Embryonic facial prominence (tissue), 1 donor: ENCODE results near the gene GH1.

Experiments
- DNase-seq: peaks from one replicate; pipeline ENCODE4 v3.0.0-alpha.2; 2016; ENCODE audit errors: extremely low spot score

The GH1 gene

DNA sequence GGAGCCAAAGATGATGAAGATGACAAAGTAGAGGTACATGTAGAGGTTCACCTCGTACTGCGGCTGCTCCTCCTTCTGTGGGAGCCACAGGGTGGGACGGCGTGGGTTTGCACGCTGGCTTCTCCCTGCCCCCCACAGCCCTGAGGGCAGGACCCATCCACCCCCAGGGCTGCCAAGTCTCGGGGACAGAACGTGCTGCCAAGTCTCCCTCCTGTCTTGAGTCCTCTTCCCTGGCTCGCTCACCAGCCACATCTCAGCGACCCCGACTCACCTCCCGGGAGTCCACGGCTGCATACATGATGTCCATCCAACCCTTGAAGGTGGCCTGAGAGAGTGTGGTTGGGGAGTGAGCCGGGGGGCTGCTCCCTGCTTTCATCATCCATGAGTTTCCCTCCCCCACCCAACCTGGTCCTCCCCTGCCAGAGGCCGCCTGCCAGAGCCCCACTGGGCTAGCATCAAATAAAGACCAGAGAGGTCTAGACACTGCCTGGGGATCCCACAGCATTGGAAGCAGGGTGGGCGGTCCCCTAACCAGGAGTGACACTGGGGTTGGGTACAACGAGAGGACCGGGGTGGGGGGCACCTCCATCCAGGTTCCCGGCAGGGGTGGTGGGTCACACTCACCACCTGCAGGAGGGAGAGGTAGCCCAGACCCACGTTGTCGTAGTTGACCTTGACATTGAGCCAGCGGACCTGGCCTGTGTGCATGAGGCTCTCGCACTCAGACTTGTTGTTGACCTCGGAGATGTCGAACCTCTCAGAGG lies 26.3 kb upstream of the GH1 start:
- no peak for DNase-seq

- no peak for DNase-seq
Measured at GRCh38 chr17:63943745-63944144, 25.1 kb upstream of the GH1 start.

GRCh38 chr17:63942309-63942985 lies 23.8 kb upstream of the GH1 start:
- no peak for DNase-seq

DNA sequence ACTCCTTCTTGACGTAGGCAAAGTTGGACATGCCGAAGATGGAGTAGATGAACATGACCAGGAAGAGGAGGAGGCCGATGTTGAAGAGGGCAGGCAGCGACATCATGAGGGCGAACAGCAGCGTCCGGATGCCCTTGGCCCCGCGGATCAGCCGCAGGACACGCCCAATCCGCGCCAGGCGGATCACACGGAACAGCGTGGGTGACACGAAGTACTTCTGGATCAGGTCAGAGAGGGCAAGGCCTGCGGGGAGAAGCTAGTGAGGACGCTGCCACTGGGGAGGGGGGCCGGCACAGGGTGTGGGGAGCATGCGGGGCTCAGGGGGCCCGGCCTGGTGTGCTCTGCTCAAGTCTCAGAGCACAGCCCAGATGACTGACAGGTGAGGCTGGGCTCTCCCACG lies 23.1 kb upstream of the GH1 start:
- DNase-seq: no peak

GRCh38 chr17:63941162-63941561 lies 22.5 kb upstream of the GH1 start:
- DNase-seq: no peak

DNA sequence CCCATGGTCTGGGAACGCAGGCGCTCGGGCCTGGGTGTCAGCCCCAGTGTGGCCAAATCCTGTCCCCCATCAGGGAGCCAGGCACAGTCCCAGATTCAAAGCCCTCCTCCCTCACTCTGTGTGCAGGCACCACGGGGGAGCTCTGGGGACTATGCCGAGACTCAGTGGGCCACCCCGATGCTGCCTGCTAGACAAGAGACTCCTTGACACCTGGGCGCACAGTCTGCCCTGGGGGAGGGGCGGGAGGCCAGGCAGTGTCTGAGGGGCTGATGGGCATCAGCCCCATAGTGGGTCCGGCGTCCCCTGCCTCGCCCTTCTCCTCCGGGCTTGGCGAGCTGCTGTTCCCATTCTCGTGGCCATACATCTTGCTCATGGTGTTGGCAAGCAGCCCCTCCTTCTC lies 21.9 kb upstream of the GH1 start:
- no peak for DNase-seq

DNA sequence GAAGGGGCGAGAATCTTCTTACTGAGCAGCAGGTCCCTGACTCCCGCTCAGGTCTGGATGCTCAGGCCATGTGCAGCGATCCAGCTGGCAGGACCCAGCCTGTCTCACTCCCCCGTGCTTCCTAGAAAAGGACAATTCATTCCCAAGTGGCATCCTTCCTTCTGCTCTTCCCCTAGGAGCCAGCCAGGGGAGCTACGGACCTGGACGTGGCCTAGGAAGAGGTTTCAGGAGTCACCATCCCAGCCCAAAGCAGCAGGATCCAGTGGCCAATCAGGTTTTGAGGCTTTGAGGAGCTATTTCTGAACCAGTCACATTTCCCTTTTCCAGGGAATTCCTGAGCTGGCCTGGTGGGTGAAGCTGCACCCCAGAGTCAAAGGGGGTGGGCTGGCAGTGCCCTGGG lies 21.2 kb upstream of the GH1 start:
- DNase-seq: no peak

- DNase-seq: no peak
Measured at GRCh38 chr17:63939401-63939800, 20.8 kb upstream of the GH1 start.

DNA sequence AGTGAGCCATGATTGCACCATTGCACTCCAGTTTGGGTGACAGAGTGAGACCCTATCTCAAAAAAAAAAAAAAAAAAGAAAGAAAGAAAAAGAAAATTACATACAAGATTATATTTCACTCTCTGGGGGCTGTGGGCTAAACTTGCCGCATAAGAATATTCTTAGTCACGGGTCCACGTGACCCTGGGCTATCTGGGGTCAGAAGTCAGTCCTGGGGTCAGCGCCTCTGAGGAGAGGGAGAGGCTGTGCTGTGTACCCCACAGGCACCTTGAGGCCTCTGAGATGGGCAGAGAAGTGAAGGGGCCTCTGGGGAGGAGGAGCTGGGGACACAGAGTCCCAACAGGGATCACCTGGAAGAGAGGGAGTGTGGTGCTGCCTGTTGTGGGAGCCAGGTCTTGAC lies 19.3 kb upstream of the GH1 start:
- no peak for DNase-seq

DNA sequence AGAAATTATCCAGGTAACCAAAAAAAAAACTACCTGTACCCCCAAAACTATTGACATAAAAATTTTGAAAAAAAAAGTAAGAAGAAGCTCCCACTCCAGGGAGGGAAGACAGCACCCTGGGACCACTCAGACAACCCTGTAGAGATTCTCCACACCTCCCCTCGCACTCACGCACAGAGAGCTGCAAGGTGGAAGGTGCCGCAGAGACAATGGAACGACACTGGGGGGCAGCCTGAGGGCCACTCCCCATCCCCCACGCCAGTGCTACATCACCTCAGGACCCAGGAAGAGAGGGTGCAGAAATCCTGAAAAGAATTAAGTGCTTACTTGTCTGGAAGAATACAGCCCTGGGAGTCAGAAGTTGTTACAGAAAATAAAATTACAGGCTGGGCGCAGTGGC lies 18.7 kb upstream of the GH1 start:
- no peak for DNase-seq

- no peak for DNase-seq
Measured at GRCh38 chr17:63934183-63935112, 15.8 kb upstream of the GH1 start.

GRCh38 chr17:63933598-63933997 lies 15.0 kb upstream of the GH1 start:
- no peak for DNase-seq

DNA sequence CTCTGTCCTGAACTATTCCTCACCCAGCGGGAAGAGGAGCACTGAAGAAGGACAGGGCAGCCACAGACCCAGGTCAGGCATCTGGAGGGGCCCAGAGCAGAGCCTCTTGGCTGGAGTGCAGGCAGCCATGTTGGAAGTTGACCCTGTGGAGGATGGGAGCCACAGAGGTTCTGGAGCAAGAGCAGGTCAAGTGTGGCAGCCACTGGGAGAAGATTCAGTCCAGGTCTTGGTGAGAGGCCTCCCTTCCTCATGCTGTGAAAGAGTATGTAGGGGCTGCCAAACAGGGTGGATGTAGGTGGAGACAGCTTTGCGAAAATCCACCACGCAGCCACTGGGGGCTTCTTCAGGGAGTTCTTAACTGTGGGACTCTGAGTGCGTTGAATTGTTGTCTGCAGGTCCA lies 14.1 kb upstream of the GH1 start:
- DNase-seq: no peak

GRCh38 chr17:63931981-63932561 lies 13.4 kb upstream of the GH1 start, which contains the start of gene CD79B:
Gene CD79B, minus strand, starts transcription at chr17:63932331. Its CDS starts 70 bp downstream, at chr17:63932261.
- DNase-seq: no peak

- DNase-seq: no peak
Measured at GRCh38 chr17:63930951-63931575, 12.4 kb upstream of the GH1 start.

DNA sequence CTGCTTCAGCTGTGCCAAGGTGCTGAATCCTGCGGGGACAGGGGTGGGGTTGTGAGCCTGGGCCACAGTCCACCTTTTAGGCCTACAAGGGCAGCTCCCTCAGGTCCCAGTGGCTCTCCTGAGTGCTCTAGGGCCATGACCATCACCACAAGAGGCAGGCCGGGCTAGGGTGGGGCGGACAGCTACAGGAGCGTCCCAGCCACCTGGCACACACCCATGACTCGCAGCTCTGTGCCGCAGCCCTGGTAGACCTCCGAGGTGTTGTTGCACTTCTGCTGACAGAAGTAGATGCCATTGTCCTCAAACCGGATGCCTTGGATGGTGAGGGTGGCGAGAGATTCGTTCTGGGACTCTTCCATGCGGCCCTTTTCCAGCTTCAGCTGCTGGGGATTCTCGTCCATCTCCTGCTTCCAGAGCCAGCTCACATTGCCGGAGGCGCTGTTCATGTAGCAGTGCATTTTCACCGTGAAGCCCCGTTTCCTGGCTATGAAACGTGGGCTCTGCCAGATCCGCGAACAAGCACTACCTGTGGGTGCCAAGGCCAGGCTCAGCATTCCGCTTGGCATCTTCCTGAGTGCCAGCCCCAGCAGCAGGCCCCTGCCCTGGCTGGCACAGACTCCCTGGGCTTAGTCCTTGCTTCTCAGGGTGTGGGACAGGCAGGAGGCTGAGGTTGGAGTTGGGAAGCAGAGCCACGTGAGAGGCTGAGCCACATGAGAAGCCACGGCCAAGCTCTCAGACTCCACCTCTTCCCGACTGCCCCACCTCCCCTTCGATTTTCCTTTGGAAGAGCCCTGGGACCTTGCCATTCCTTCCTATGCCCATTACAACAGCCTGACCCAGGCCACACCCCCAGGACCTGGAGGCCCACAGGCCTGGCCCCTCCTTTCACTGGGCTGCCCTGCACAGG lies 11.5 kb upstream of the GH1 start:
- DNase-seq: no peak

GRCh38 chr17:63928966-63929695 lies 10.5 kb upstream of the GH1 start:
- no peak for DNase-seq

- DNase-seq: no peak
Measured at GRCh38 chr17:63928172-63928666, 9.6 kb upstream of the GH1 start.

- DNase-seq: no peak
Measured at GRCh38 chr17:63927464-63928171, 9.0 kb upstream of the GH1 start.
